T-helper 2 cell treated with Interferon-gamma antibody and Interleukin-4, amounts not matched to agents 5 μg/mL and 100 μg/mL, for 36 hours (primary cell): ENCODE data around the gene PHF13.

Source experiments
- DNase-seq: peaks from one replicate; pipeline ENCODE4 v3.0.0; 2021; ENCODE audit warnings: low spot score
- H3K27ac Mint-ChIP-seq: one replicate; pipeline ENCODE4 v1.8.0; 2021; ENCODE audit warnings: mild to moderate bottlenecking, mixed read lengths
- H3K27me3 Mint-ChIP-seq: one replicate; pipeline ENCODE4 v1.8.0; 2021; ENCODE audit warnings: low read depth, mixed read lengths
- H3K36me3 Mint-ChIP-seq: one replicate; pipeline ENCODE4 v1.8.0; 2021; ENCODE audit warnings: low read depth, mixed read lengths
- H3K4me1 Mint-ChIP-seq: one replicate; pipeline ENCODE4 v1.8.0; 2021; ENCODE audit warnings: low read depth, mixed read lengths
- H3K4me3 Mint-ChIP-seq: one replicate; pipeline ENCODE4 v1.8.0; 2022; ENCODE audit warnings: mild to moderate bottlenecking, moderate library complexity, mixed read lengths
- H3K9me3 Mint-ChIP-seq: one replicate; pipeline ENCODE4 v1.8.0; 2021; ENCODE audit warnings: mixed read lengths

Gene PHF13

GRCh38 chr1:6581561-6582305, 31.8 kb upstream of the PHF13 start:
- H3K27ac Mint-ChIP-seq = peak overlapping the region; percentile 60
- H3K4me1 Mint-ChIP-seq = peaks cover 30% of the 10 kb centered on the region
- no peaks in the 10 kb centered on the region for H3K9me3 Mint-ChIP-seq
- no peak for DNase-seq
- peak overlapping the region; percentile 97 for H3K4me3 Mint-ChIP-seq
- peaks cover 2% of the 10 kb centered on the region for H3K36me3 Mint-ChIP-seq
- H3K27me3 Mint-ChIP-seq = no peaks in the 10 kb centered on the region

- no peaks in the 10 kb centered on the region for H3K9me3 Mint-ChIP-seq
- peaks cover 30% of the 10 kb centered on the region for H3K4me1 Mint-ChIP-seq
- H3K27ac Mint-ChIP-seq = peak overlapping the region; percentile 42
- H3K36me3 Mint-ChIP-seq = peaks cover 2% of the 10 kb centered on the region
- DNase-seq = no peak
- H3K27me3 Mint-ChIP-seq = no peaks in the 10 kb centered on the region
- H3K4me3 Mint-ChIP-seq = peak overlapping the region; percentile 97
These were observed 31.2 kb upstream of the PHF13 start for GRCh38 chr1:6582370-6582769.

GRCh38 chr1:6584126-6585080, 29.1 kb upstream of the PHF13 start:
- Mint-ChIP-seq H3K4me1 (peaks cover 28% of the 10 kb centered on the region), H3K36me3 (peaks cover 7% of the 10 kb centered on the region), H3K27ac (no peak overlapping the region), H3K9me3 (no peaks in the 10 kb centered on the region), H3K4me3 (no peak overlapping the region), H3K27me3 (no peaks in the 10 kb centered on the region)
- DNase-seq = no peak

- H3K36me3 Mint-ChIP-seq = peaks cover 10% of the 10 kb centered on the region
- H3K4me3 Mint-ChIP-seq = no peak overlapping the region
- no peak overlapping the region for H3K27ac Mint-ChIP-seq
- DNase-seq = no peak
- no peaks in the 10 kb centered on the region for H3K27me3 Mint-ChIP-seq
- no peaks in the 10 kb centered on the region for H3K9me3 Mint-ChIP-seq
- H3K4me1 Mint-ChIP-seq = peaks cover 26% of the 10 kb centered on the region
These were observed 28.3 kb upstream of the PHF13 start for GRCh38 chr1:6585081-6585722.

GRCh38 chr1:6585841-6586240, 27.7 kb upstream of the PHF13 start:
- Mint-ChIP-seq H3K27me3 (no peaks in the 10 kb centered on the region), H3K9me3 (no peaks in the 10 kb centered on the region), H3K27ac (no peak overlapping the region), H3K4me3 (no peak overlapping the region), H3K36me3 (peaks cover 13% of the 10 kb centered on the region), H3K4me1 (peaks cover 22% of the 10 kb centered on the region)
- DNase-seq = no peak

- Mint-ChIP-seq H3K9me3 (no peaks in the 10 kb centered on the region), H3K27me3 (no peaks in the 10 kb centered on the region), H3K27ac (no peak overlapping the region), H3K4me3 (no peak overlapping the region), H3K4me1 (peaks cover 20% of the 10 kb centered on the region), H3K36me3 (peaks cover 13% of the 10 kb centered on the region)
- DNase-seq = no peak
These were observed 27.1 kb upstream of the PHF13 start for GRCh38 chr1:6586404-6586816.

- Mint-ChIP-seq H3K27me3 (no peaks in the 10 kb centered on the region), H3K27ac (peak overlapping the region; percentile 21), H3K4me1 (peaks cover 14% of the 10 kb centered on the region), H3K9me3 (no peaks in the 10 kb centered on the region), H3K4me3 (no peak overlapping the region), H3K36me3 (peaks cover 11% of the 10 kb centered on the region)
- no peak for DNase-seq
These were observed 26.1 kb upstream of the PHF13 start for GRCh38 chr1:6587261-6588005.

GRCh38 chr1:6588128-6588892, 25.2 kb upstream of the PHF13 start:
- no peak for DNase-seq
- Mint-ChIP-seq H3K9me3 (no peaks in the 10 kb centered on the region), H3K4me3 (no peak overlapping the region), H3K4me1 (peaks cover 11% of the 10 kb centered on the region), H3K36me3 (peaks cover 11% of the 10 kb centered on the region), H3K27ac (peak overlapping the region; percentile 21), H3K27me3 (no peaks in the 10 kb centered on the region)

GRCh38 chr1:6588893-6589520, 24.5 kb upstream of the PHF13 start:
- Mint-ChIP-seq H3K27ac (no peak overlapping the region), H3K36me3 (peaks cover 14% of the 10 kb centered on the region), H3K4me3 (no peak overlapping the region)

GRCh38 chr1:6590046-6590445, 23.5 kb upstream of the PHF13 start:
- Mint-ChIP-seq H3K27ac (no peak overlapping the region), H3K4me3 (no peak overlapping the region)

More at GRCh38 chr1:6588893-6589520, 24.5 kb upstream of the PHF13 start:
- Mint-ChIP-seq H3K4me1 (peaks cover 11% of the 10 kb centered on the region), H3K27me3 (no peaks in the 10 kb centered on the region), H3K9me3 (no peaks in the 10 kb centered on the region)
- DNase-seq = no peak

GRCh38 chr1:6591222-6591621, 22.3 kb upstream of the PHF13 start:
- Mint-ChIP-seq H3K27ac (peak overlapping the region; percentile 36), H3K9me3 (no peaks in the 10 kb centered on the region), H3K27me3 (no peaks in the 10 kb centered on the region), H3K36me3 (peaks cover 27% of the 10 kb centered on the region), H3K4me1 (peaks cover 8% of the 10 kb centered on the region), H3K4me3 (no peak overlapping the region)
- no peak for DNase-seq

More at GRCh38 chr1:6590046-6590445, 23.5 kb upstream of the PHF13 start:
- H3K27me3 Mint-ChIP-seq = no peaks in the 10 kb centered on the region
- peaks cover 7% of the 10 kb centered on the region for H3K4me1 Mint-ChIP-seq
- no peak for DNase-seq
- H3K36me3 Mint-ChIP-seq = peaks cover 16% of the 10 kb centered on the region
- H3K9me3 Mint-ChIP-seq = no peaks in the 10 kb centered on the region

- H3K36me3 Mint-ChIP-seq = peaks cover 31% of the 10 kb centered on the region
- peaks cover 10% of the 10 kb centered on the region for H3K4me1 Mint-ChIP-seq
- no peak for DNase-seq
- no peak overlapping the region for H3K27ac Mint-ChIP-seq
- no peaks in the 10 kb centered on the region for H3K9me3 Mint-ChIP-seq
- H3K27me3 Mint-ChIP-seq = no peaks in the 10 kb centered on the region
- no peak overlapping the region for H3K4me3 Mint-ChIP-seq
These were observed 21.9 kb upstream of the PHF13 start for GRCh38 chr1:6591644-6592043.
